ENCODE data around the gene CENPL.

- TF ChIP-seq REST (IDR thresholded peaks at IDR 0.05; ENCODE audit: insufficient read depth in 1 of 2, low read depth in 2 of 2, low read length in 2 of 2) (peak in 1 of 2 experiments; percentile 75; a peak in 2 of 4 replicates), TAF1 (IDR thresholded peaks at IDR 0.05; ENCODE audit: borderline replicate concordance, insufficient read depth, low read length) (no peak), POLR2AphosphoS5 (IDR thresholded peaks at IDR 0.05; ENCODE audit: low read depth, low read length) (no peak)
Observed at GRCh38 chr1:173870252-173871075, 45.8 kb upstream of the CENPL start.
